ENCODE measurements around the gene ACHE. TPM values are rescaled to one million over a fixed set of nuclear protein-coding genes. Genes with fewer than 3 reads are reported as not detected.

The ACHE gene
- total and polyA plus RNA-seq, 2 experiments from 2014 or later, result not detected

- no peak overlapping the region for H3K9ac ChIP-seq
- H2AFZ ChIP-seq, result no peak overlapping the region
- no peaks in the 10 kb centered on the region for H3F3A ChIP-seq (ENCODE audit: insufficient read depth)
- no peaks in the 10 kb centered on the region for H3K36me3 ChIP-seq (ENCODE audit: low read depth)
- H3K4me1 ChIP-seq (ENCODE audit: insufficient read depth), result no peaks in the 10 kb centered on the region
- no peak overlapping the region for H3K4me2 ChIP-seq (ENCODE audit: unreplicated experiment)
- H4K20me1 ChIP-seq (ENCODE audit: insufficient read depth), result no peaks in the 10 kb centered on the region
- no peaks in the 10 kb centered on the region for H3K9me2 ChIP-seq (ENCODE audit: insufficient read depth)
- no peaks in the 10 kb centered on the region for H3K79me2 ChIP-seq (ENCODE audit: insufficient read depth)
- H3K27ac ChIP-seq, result no peak overlapping the region
- in situ Hi-C loops (cut with MboI), result no loop called here
- no peak overlapping the region for H3K4me3 ChIP-seq
- WGBS, 2 experiments (ENCODE audit: low coverage in 1 of 2, low lambda C conversion rate in 2 of 2, missing lambda C conversion rate in 2 of 2), result 62 to 67% methylated on average over 5 of the region's 5 CpGs
- no peaks in the 10 kb centered on the region; the same call in 1 of the 2 replicates for H3K27me3 ChIP-seq (replicated peaks; ENCODE audit: insufficient read depth)
- DNase-seq, result no peak
- H3K9me3 ChIP-seq (ENCODE audit: low read depth), result no peaks in the 10 kb centered on the region
- TF ChIP-seq EZH2 (IDR thresholded peaks at IDR 0.05; ENCODE audit: insufficient read depth, poor library complexity, severe bottlenecking) (no peak), EZH2phosphoT487 (IDR thresholded peaks at IDR 0.05; ENCODE audit: insufficient read depth, low read depth) (no peak)
These were observed 12.8 kb upstream of the ACHE start for GRCh38 chr7:100908512-100908911.

GRCh38 chr7:100902638-100903037, 7.0 kb upstream of the ACHE start:
- 74 to 76% methylated on average over 7 of the region's 7 CpGs for WGBS, 2 experiments (ENCODE audit: low coverage in 1 of 2, low lambda C conversion rate in 2 of 2, missing lambda C conversion rate in 2 of 2)
- in situ Hi-C loops (cut with MboI), result loop anchor here (5.0 kb wide), 1 partner anchor 150 kb away; no protein-coding TSS in a partner anchor

GRCh38 chr7:100901921-100902332, 6.2 kb upstream of the ACHE start:
- Histone ChIP-seq H3K4me3 (no peak overlapping the region), H3K9ac (no peak overlapping the region), H3F3A (ENCODE audit: insufficient read depth) (no peaks in the 10 kb centered on the region), H3K9me3 (ENCODE audit: low read depth) (no peaks in the 10 kb centered on the region), H3K27ac (no peak overlapping the region), H2AFZ (no peak overlapping the region), H3K9me2 (ENCODE audit: insufficient read depth) (no peaks in the 10 kb centered on the region), H3K27me3 (replicated peaks; ENCODE audit: insufficient read depth) (peaks cover 24% of the 10 kb centered on the region), H3K4me1 (ENCODE audit: insufficient read depth) (no peaks in the 10 kb centered on the region), H3K79me2 (ENCODE audit: insufficient read depth) (no peaks in the 10 kb centered on the region), H3K4me2 (ENCODE audit: unreplicated experiment) (no peak overlapping the region), H4K20me1 (ENCODE audit: insufficient read depth) (no peaks in the 10 kb centered on the region), H3K36me3 (ENCODE audit: low read depth) (no peaks in the 10 kb centered on the region)
- no peak for TF ChIP-seq EZH2 (IDR thresholded peaks at IDR 0.05; ENCODE audit: insufficient read depth, poor library complexity, severe bottlenecking)
- no peak for TF ChIP-seq EZH2phosphoT487 (IDR thresholded peaks at IDR 0.05; ENCODE audit: insufficient read depth, low read depth)
- no peak for DNase-seq
- 49 to 59% methylated on average over 5 of the region's 5 CpGs for WGBS, 2 experiments (ENCODE audit: low coverage in 1 of 2, low lambda C conversion rate in 2 of 2, missing lambda C conversion rate in 2 of 2)
- in situ Hi-C loops (cut with MboI), result loop anchor here (5.0 kb wide), 1 partner anchor 150 kb away; no protein-coding TSS in a partner anchor

More at GRCh38 chr7:100902638-100903037, 7.0 kb upstream of the ACHE start:
- Histone ChIP-seq H3K9ac (no peak overlapping the region), H4K20me1 (ENCODE audit: insufficient read depth) (no peaks in the 10 kb centered on the region), H3K4me3 (no peak overlapping the region), H2AFZ (no peak overlapping the region), H3K27ac (no peak overlapping the region), H3K4me2 (ENCODE audit: unreplicated experiment) (no peak overlapping the region), H3K9me3 (ENCODE audit: low read depth) (no peaks in the 10 kb centered on the region), H3K79me2 (ENCODE audit: insufficient read depth) (no peaks in the 10 kb centered on the region), H3F3A (ENCODE audit: insufficient read depth) (no peaks in the 10 kb centered on the region), H3K4me1 (ENCODE audit: insufficient read depth) (no peaks in the 10 kb centered on the region), H3K36me3 (ENCODE audit: low read depth) (no peaks in the 10 kb centered on the region), H3K9me2 (ENCODE audit: insufficient read depth) (no peaks in the 10 kb centered on the region), H3K27me3 (replicated peaks; ENCODE audit: insufficient read depth) (peaks cover 20% of the 10 kb centered on the region)
- TF ChIP-seq EZH2 (IDR thresholded peaks at IDR 0.05; ENCODE audit: insufficient read depth, poor library complexity, severe bottlenecking), result no peak
- TF ChIP-seq EZH2phosphoT487 (IDR thresholded peaks at IDR 0.05; ENCODE audit: insufficient read depth, low read depth), result no peak
- no peak for DNase-seq

- H3K4me1 ChIP-seq (ENCODE audit: insufficient read depth), result no peaks in the 10 kb centered on the region
- DNase-seq, result no peak
- H3K9ac ChIP-seq, result no peak overlapping the region
- H3K9me2 ChIP-seq (ENCODE audit: insufficient read depth), result no peaks in the 10 kb centered on the region
- no peak overlapping the region for H3K4me2 ChIP-seq (ENCODE audit: unreplicated experiment)
- H3K27me3 ChIP-seq (replicated peaks; ENCODE audit: insufficient read depth), result peaks cover 31% of the 10 kb centered on the region
- in situ Hi-C loops (cut with MboI), result loop anchor here (5.0 kb wide), 1 partner anchor 151 kb away; no protein-coding TSS in a partner anchor
- no peak overlapping the region for H2AFZ ChIP-seq
- H3K4me3 ChIP-seq, result no peak overlapping the region
- no peaks in the 10 kb centered on the region for H3K79me2 ChIP-seq (ENCODE audit: insufficient read depth)
- TF ChIP-seq EZH2phosphoT487 (IDR thresholded peaks at IDR 0.05; ENCODE audit: insufficient read depth, low read depth) (no peak), EZH2 (IDR thresholded peaks at IDR 0.05; ENCODE audit: insufficient read depth, poor library complexity, severe bottlenecking) (no peak)
- no peaks in the 10 kb centered on the region for H3K36me3 ChIP-seq (ENCODE audit: low read depth)
- H4K20me1 ChIP-seq (ENCODE audit: insufficient read depth), result no peaks in the 10 kb centered on the region
- no peaks in the 10 kb centered on the region for H3K9me3 ChIP-seq (ENCODE audit: low read depth)
- H3F3A ChIP-seq (ENCODE audit: insufficient read depth), result no peaks in the 10 kb centered on the region
- 84 to 87% methylated on average over 2 of the region's 2 CpGs for WGBS, 2 experiments (ENCODE audit: low coverage in 1 of 2, low lambda C conversion rate in 2 of 2, missing lambda C conversion rate in 2 of 2)
- H3K27ac ChIP-seq, result no peak overlapping the region
These were observed 5.3 kb upstream of the ACHE start for GRCh38 chr7:100900978-100901377.

- no peaks in the 10 kb centered on the region for H3K9me3 ChIP-seq (ENCODE audit: low read depth)
- WGBS, 2 experiments (ENCODE audit: low coverage in 1 of 2, low lambda C conversion rate in 2 of 2, missing lambda C conversion rate in 2 of 2), result 81 to 85% methylated on average over 5 of the region's 5 CpGs
- no peak for DNase-seq
- H3K79me2 ChIP-seq (ENCODE audit: insufficient read depth), result no peaks in the 10 kb centered on the region
- H4K20me1 ChIP-seq (ENCODE audit: insufficient read depth), result no peaks in the 10 kb centered on the region
- H3K27ac ChIP-seq, result no peak overlapping the region
- H3K36me3 ChIP-seq (ENCODE audit: low read depth), result no peaks in the 10 kb centered on the region
- H3K27me3 ChIP-seq (replicated peaks; ENCODE audit: insufficient read depth), result peaks cover 39% of the 10 kb centered on the region
- H3K4me3 ChIP-seq, result no peak overlapping the region
- in situ Hi-C loops (cut with MboI), result no loop called here
- no peak overlapping the region for H3K4me2 ChIP-seq (ENCODE audit: unreplicated experiment)
- TF ChIP-seq EZH2 (IDR thresholded peaks at IDR 0.05; ENCODE audit: insufficient read depth, poor library complexity, severe bottlenecking) (no peak), EZH2phosphoT487 (IDR thresholded peaks at IDR 0.05; ENCODE audit: insufficient read depth, low read depth) (no peak)
- no peaks in the 10 kb centered on the region for H3K9me2 ChIP-seq (ENCODE audit: insufficient read depth)
- no peaks in the 10 kb centered on the region for H3F3A ChIP-seq (ENCODE audit: insufficient read depth)
- no peak overlapping the region for H3K9ac ChIP-seq
- H2AFZ ChIP-seq, result no peak overlapping the region
- H3K4me1 ChIP-seq (ENCODE audit: insufficient read depth), result no peaks in the 10 kb centered on the region
These were observed 3.7 kb upstream of the ACHE start for GRCh38 chr7:100899432-100899831.
